HCT116 (cell line): ENCODE results near the gene CERS5. TPM values are rescaled to one million over a fixed set of nuclear protein-coding genes. Genes with fewer than 3 reads are reported as not detected.

Experiments
- ATAC-seq: fragments of 200-7000 bp; cut with Tn5 transposase; 2 replicates; pipeline ENCODE4 v1.9.1; 2020; ENCODE audit warnings: mild to moderate bottlenecking, moderate library complexity
- BruUV-seq: library from RNA; stranded (reverse); fragments of 400-500 nt; replicated peaks from 2 replicates; lab custom pipeline; 2021; lab: Mats Ljungman, UMichigan
- CTCF ChIA-PET: fragments of 300-600 bp; sonication (Branson Sonifier 250); formaldehyde crosslinking; loops from one replicate; lab custom pipeline; 2021; ENCODE audit warnings: antibody characterized with exemption; lab: Charles Lee
- POLR2A ChIA-PET: fragments of 300-600, 350-600 bp; sonication (Branson Sonifier 250); formaldehyde crosslinking; loops from one replicate; lab custom pipeline; 2021; ENCODE audit warnings: antibody characterized with exemption; lab: Charles Lee
- RAD21 ChIA-PET, 2 experiments: fragments of 300-600 bp; sonication (Branson Sonifier 250); formaldehyde crosslinking; loops; one replicate each; lab custom pipeline; 2023; ENCODE audit warnings: low total read pairs in 2 of 2; ENCODE audit not compliant: uncharacterized antibody in 2 of 2, unreplicated experiment in 2 of 2, low non-redundant PET in 1 of 2; lab: Charles Lee
- DNase-seq: peaks from one replicate; pipeline ENCODE4 v3.0.0-alpha.2; 2010; ENCODE audit warnings: low read depth, low spot score
- H2AFZ ChIP-seq: fragments of 200-600 bp; shearing (Covaris generic), sonication (generic); 2 replicates; pipeline ENCODE4 v1.6.1; 2017; ENCODE audit warnings: low read depth, mixed run types, mixed read lengths, antibody characterized with exemption, low read length; ENCODE audit not compliant: poor library complexity, severe bottlenecking
- H3K27ac ChIP-seq: 2 replicates; pipeline ENCODE4 v1.5.1; 2012; ENCODE audit warnings: low read depth, low read length
- H3K27me3 ChIP-seq: fragments of 200-600 bp; sonication (generic); 2 replicates; pipeline ENCODE4 v1.6.1; 2016; ENCODE audit warnings: mixed run types, low read length, mixed read lengths; ENCODE audit not compliant: insufficient read depth
- H3K36me3 ChIP-seq, 2 experiments: fragments of 200-500 bp in 1 of 2; fragments of 200-600 bp in 1 of 2; sonication (Bioruptor generic) in 1 of 2; sonication (generic) in 1 of 2; 2 replicates each; pipeline versions ENCODE4 v1.5.1 to v1.6.1; 2014 to 2016; ENCODE audit warnings: low read length in 2 of 2, inconsistent platforms in 1 of 2, mixed read lengths in 1 of 2, mixed run types in 1 of 2; ENCODE audit not compliant: insufficient read depth in 2 of 2, control insufficient read depth in 1 of 2
- H3K4me1 ChIP-seq, 2 experiments: fragments of 200-600 bp in 1 of 2; sonication (generic) in 1 of 2; 2 replicates each; pipeline versions ENCODE4 v1.5.1 to v1.6.1; 2012 to 2017; ENCODE audit warnings: low read length in 2 of 2, inconsistent platforms in 1 of 2, mild to moderate bottlenecking in 1 of 2, mixed read lengths in 1 of 2, mixed run types in 1 of 2, moderate library complexity in 1 of 2; ENCODE audit not compliant: insufficient read depth in 2 of 2, control insufficient read depth in 1 of 2
- H3K4me2 ChIP-seq: fragments of 200-600 bp; sonication (generic); 2 replicates; pipeline ENCODE4 v1.6.1; 2017; ENCODE audit warnings: mixed run types, low read length, mixed read lengths
- H3K4me3 ChIP-seq, 2 experiments: fragments of 200-600 bp in 1 of 2; sonication (generic) in 1 of 2; replicated peaks in 1 of 2; 2 replicates each; pipeline ENCODE4 v1.5.1; 2011 to 2016; ENCODE audit warnings: low read length in 2 of 2, control low read depth in 1 of 2, low read depth in 1 of 2, mild to moderate bottlenecking in 1 of 2, mixed read lengths in 1 of 2, mixed run types in 1 of 2
- H3K79me2 ChIP-seq: fragments of 200-600 bp; sonication (generic); 2 replicates; pipeline ENCODE4 v1.6.1; 2017; ENCODE audit warnings: mild to moderate bottlenecking, mixed run types, low read length, moderate library complexity, mixed read lengths; ENCODE audit not compliant: insufficient read depth
- H3K9ac ChIP-seq: fragments of 200-600 bp; sonication (generic); 2 replicates; pipeline ENCODE4 v1.6.1; 2016; ENCODE audit warnings: low read length, mixed read lengths
- H3K9me2 ChIP-seq: fragments of 200-600 bp; sonication (generic), shearing (Covaris generic); 2 replicates; pipeline ENCODE4 v1.6.1; 2017; ENCODE audit warnings: mixed run types, mild to moderate bottlenecking, moderate library complexity; ENCODE audit not compliant: insufficient read depth
- H3K9me3 ChIP-seq, 2 experiments: fragments of 200-500 bp in 1 of 2; fragments of 200-600 bp in 1 of 2; sonication (Bioruptor generic) in 1 of 2; sonication (generic) in 1 of 2; 2 replicates each; pipeline ENCODE4 v1.6.1; 2014 to 2017; ENCODE audit warnings: low read length in 2 of 2, mixed read lengths in 2 of 2, inconsistent platforms in 1 of 2, low read depth in 1 of 2, mild to moderate bottlenecking in 1 of 2, mixed run types in 1 of 2, moderate library complexity in 1 of 2; ENCODE audit not compliant: control insufficient read depth in 1 of 2, insufficient read depth in 1 of 2
- H4K20me1 ChIP-seq: fragments of 200-600 bp; sonication (generic), shearing (Covaris generic); 2 replicates; pipeline ENCODE4 v1.6.1; 2017; ENCODE audit warnings: mixed run types, mild to moderate bottlenecking, moderate library complexity; ENCODE audit not compliant: insufficient read depth
- CBX3 ChIP-seq: IDR thresholded peaks from 2 replicates; pipeline ENCODE4 v1.6.1; 2012; ENCODE audit warnings: low read depth
- CEBPB ChIP-seq: IDR thresholded peaks from 2 replicates; pipeline ENCODE4 v1.6.1; 2012; ENCODE audit warnings: low read depth
- ELF1 ChIP-seq: IDR thresholded peaks from 2 replicates; pipeline ENCODE4 v1.6.1; 2012; ENCODE audit warnings: low read depth, borderline replicate concordance
- POLR2A ChIP-seq: IDR thresholded peaks from 2 replicates; pipeline ENCODE4 v1.7.0; 2011; ENCODE audit warnings: borderline replicate concordance; ENCODE audit not compliant: insufficient read depth, insufficient read length; ENCODE audit errors: extremely low read depth
- POLR2AphosphoS5 ChIP-seq: IDR thresholded peaks from 2 replicates; pipeline ENCODE4 v1.6.1; 2011; ENCODE audit warnings: mild to moderate bottlenecking, low read depth, low read length, moderate library complexity
- RAD21 ChIP-seq: IDR thresholded peaks from 2 replicates; pipeline ENCODE4 v1.6.1; 2012; ENCODE audit warnings: low read depth, mild to moderate bottlenecking
- SIN3A ChIP-seq: IDR thresholded peaks from 2 replicates; pipeline ENCODE4 v1.6.1; 2012; ENCODE audit warnings: low read depth
- SP1 ChIP-seq: IDR thresholded peaks from 2 replicates; pipeline ENCODE4 v1.6.1; 2012; ENCODE audit warnings: low read depth
- SRF ChIP-seq: IDR thresholded peaks from 2 replicates; pipeline ENCODE4 v1.6.1; 2012; ENCODE audit warnings: low read depth
- TCF7L2 ChIP-seq: IDR thresholded peaks from 2 replicates; pipeline ENCODE4 v1.7.0; 2011; ENCODE audit warnings: borderline replicate concordance, inconsistent platforms; ENCODE audit not compliant: insufficient read depth, insufficient read length; ENCODE audit errors: extremely low read depth
- YY1 ChIP-seq: IDR thresholded peaks from 2 replicates; pipeline ENCODE4 v1.6.1; 2011; ENCODE audit warnings: low read length, low read depth, moderate library complexity, mild to moderate bottlenecking; ENCODE audit not compliant: insufficient replicate concordance; ENCODE audit errors: extremely low read depth
- ZFX ChIP-seq: fragments of 450-650 bp; IDR thresholded peaks from 2 replicates; pipeline ENCODE4 v1.6.1; 2017
- ZNF274 ChIP-seq: fragments of 200-500 bp; sonication (Bioruptor generic); IDR thresholded peaks from 2 replicates; pipeline ENCODE4 v1.6.1; 2014; ENCODE audit warnings: mild to moderate bottlenecking, low read depth, low read length, inconsistent platforms
- intact Hi-C: fragments of 100-400 bp; cut with micrococcal nuclease; formaldehyde crosslinking; loops from 2 replicates; pipeline ENCODE4 v1.10.0; 2022
- total RNA-seq: library from RNA; stranded (reverse); gene quantifications from one replicate; pipeline ENCODE4 v1.2.1, GENCODE V29; 2021; ENCODE audit not compliant: unreplicated experiment
- TF ChIP-seq, protein P1 (sequence below): IDR thresholded peaks from 2 replicates; pipeline ENCODE4 v1.6.1; 2012; ENCODE audit warnings: low read depth
- TF ChIP-seq, protein P2 (sequence below): IDR thresholded peaks from 2 replicates; pipeline ENCODE4 v1.6.1; 2011; ENCODE audit warnings: mild to moderate bottlenecking, low read length, moderate library complexity; ENCODE audit not compliant: insufficient replicate concordance; ENCODE audit errors: extremely low read depth
- TF ChIP-seq, protein P3 (sequence below), 3 experiments: fragments of 200-600 bp in 1 of 3; sonication (generic) in 1 of 3; IDR thresholded peaks in 2 of 3; conservative IDR thresholded peaks in 1 of 3; 2 replicates each; pipeline ENCODE4 v1.5.1; 2012 to 2017; ENCODE audit warnings: low read depth in 2 of 3, low read length in 2 of 3, antibody characterized with exemption in 1 of 3, borderline replicate concordance in 1 of 3, control low read depth in 1 of 3, mild to moderate bottlenecking in 1 of 3, mixed read lengths in 1 of 3, mixed run types in 1 of 3, moderate library complexity in 1 of 3; ENCODE audit not compliant: insufficient read depth in 1 of 3
- TF ChIP-seq, protein P4 (sequence below): IDR thresholded peaks from 2 replicates; pipeline ENCODE4 v1.6.1; 2012

Gene CERS5
- total RNA-seq, 1 experiment from 2014 or later = 33.4 TPM

DNA sequence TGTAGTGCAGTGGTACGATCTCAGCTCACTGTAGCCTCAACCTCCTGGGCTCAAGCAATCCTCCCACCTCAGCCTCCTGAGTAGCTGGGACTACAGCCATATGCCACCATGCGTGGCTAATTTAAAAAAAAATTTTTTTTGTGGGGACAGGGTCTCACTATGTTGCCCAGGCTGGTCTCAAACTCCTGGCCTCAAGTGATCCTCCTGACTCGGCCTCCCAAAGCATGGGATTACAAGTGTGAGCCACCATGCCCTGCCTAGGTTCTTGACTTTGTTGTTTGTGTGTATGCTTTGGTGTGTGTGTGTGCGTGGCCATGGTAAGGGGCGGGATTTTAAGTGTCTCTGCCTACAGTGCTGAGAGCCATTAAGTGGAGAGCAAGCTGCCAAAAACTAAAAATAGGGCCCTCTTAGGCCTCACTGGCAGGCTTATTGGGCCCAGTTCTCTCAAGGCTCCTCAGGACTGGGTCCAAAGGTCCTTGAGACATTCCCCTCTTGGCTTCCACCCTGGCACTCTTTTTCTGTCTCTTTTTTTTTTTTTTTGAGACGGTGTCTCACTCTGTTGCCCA, 50.0 kb downstream of the CERS5 start:
- ChIA-PET CTCF (no interaction called here), RAD21 (no interaction called here), POLR2A (no interaction called here)
- TF ChIP-seq SIN3A (no peak), POLR2A (no peak), ZFX (no peak), SRF (no peak), YY1 (no peak), ZNF274 (no peak), CEBPB (no peak), TCF7L2 (no peak), POLR2AphosphoS5 (no peak), CBX3 (no peak), SP1 (no peak), ELF1 (no peak), RAD21 (no peak)
- TF ChIP-seq, protein P1, sequence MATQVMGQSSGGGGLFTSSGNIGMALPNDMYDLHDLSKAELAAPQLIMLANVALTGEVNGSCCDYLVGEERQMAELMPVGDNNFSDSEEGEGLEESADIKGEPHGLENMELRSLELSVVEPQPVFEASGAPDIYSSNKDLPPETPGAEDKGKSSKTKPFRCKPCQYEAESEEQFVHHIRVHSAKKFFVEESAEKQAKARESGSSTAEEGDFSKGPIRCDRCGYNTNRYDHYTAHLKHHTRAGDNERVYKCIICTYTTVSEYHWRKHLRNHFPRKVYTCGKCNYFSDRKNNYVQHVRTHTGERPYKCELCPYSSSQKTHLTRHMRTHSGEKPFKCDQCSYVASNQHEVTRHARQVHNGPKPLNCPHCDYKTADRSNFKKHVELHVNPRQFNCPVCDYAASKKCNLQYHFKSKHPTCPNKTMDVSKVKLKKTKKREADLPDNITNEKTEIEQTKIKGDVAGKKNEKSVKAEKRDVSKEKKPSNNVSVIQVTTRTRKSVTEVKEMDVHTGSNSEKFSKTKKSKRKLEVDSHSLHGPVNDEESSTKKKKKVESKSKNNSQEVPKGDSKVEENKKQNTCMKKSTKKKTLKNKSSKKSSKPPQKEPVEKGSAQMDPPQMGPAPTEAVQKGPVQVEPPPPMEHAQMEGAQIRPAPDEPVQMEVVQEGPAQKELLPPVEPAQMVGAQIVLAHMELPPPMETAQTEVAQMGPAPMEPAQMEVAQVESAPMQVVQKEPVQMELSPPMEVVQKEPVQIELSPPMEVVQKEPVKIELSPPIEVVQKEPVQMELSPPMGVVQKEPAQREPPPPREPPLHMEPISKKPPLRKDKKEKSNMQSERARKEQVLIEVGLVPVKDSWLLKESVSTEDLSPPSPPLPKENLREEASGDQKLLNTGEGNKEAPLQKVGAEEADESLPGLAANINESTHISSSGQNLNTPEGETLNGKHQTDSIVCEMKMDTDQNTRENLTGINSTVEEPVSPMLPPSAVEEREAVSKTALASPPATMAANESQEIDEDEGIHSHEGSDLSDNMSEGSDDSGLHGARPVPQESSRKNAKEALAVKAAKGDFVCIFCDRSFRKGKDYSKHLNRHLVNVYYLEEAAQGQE = no peak
- TF ChIP-seq, protein P2, sequence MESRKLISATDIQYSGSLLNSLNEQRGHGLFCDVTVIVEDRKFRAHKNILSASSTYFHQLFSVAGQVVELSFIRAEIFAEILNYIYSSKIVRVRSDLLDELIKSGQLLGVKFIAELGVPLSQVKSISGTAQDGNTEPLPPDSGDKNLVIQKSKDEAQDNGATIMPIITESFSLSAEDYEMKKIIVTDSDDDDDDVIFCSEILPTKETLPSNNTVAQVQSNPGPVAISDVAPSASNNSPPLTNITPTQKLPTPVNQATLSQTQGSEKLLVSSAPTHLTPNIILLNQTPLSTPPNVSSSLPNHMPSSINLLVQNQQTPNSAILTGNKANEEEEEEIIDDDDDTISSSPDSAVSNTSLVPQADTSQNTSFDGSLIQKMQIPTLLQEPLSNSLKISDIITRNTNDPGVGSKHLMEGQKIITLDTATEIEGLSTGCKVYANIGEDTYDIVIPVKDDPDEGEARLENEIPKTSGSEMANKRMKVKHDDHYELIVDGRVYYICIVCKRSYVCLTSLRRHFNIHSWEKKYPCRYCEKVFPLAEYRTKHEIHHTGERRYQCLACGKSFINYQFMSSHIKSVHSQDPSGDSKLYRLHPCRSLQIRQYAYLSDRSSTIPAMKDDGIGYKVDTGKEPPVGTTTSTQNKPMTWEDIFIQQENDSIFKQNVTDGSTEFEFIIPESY = no peak
- TF ChIP-seq, protein P3, sequence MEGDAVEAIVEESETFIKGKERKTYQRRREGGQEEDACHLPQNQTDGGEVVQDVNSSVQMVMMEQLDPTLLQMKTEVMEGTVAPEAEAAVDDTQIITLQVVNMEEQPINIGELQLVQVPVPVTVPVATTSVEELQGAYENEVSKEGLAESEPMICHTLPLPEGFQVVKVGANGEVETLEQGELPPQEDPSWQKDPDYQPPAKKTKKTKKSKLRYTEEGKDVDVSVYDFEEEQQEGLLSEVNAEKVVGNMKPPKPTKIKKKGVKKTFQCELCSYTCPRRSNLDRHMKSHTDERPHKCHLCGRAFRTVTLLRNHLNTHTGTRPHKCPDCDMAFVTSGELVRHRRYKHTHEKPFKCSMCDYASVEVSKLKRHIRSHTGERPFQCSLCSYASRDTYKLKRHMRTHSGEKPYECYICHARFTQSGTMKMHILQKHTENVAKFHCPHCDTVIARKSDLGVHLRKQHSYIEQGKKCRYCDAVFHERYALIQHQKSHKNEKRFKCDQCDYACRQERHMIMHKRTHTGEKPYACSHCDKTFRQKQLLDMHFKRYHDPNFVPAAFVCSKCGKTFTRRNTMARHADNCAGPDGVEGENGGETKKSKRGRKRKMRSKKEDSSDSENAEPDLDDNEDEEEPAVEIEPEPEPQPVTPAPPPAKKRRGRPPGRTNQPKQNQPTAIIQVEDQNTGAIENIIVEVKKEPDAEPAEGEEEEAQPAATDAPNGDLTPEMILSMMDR (IDR thresholded peaks at IDR 0.05 in 2 of 3, conservative IDR thresholded peaks at IDR 0.05 in 1 of 3; ENCODE audit: borderline replicate concordance in 1 of 3, insufficient read depth in 1 of 3, low read depth in 2 of 3, low read length in 2 of 3) = no peak
- TF ChIP-seq, protein P4, sequence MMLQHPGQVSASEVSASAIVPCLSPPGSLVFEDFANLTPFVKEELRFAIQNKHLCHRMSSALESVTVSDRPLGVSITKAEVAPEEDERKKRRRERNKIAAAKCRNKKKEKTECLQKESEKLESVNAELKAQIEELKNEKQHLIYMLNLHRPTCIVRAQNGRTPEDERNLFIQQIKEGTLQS = no peak
- H3K4me1 ChIP-seq = peaks cover 4 to 5% of the 10 kb centered on the region in 2 experiments; a peak in 3 of 4 replicates
- H3K9me2 ChIP-seq = no peaks in the 10 kb centered on the region
- H3K27ac ChIP-seq = no peak overlapping the region
- H3K9me3 ChIP-seq = no peaks in the 10 kb centered on the region
- DNase-seq = no peak
- no peak overlapping the region for H3K4me3 ChIP-seq
- H3K9ac ChIP-seq = no peak overlapping the region
- H3K27me3 ChIP-seq = no peaks in the 10 kb centered on the region
- intact Hi-C loops = no loop called here
- H3K4me2 ChIP-seq = no peak overlapping the region
- BruUV-seq = no TSS peak
- peaks cover 59% of the 10 kb centered on the region for H3K79me2 ChIP-seq
- H4K20me1 ChIP-seq = no peaks in the 10 kb centered on the region
- no peak overlapping the region for H2AFZ ChIP-seq
- peaks cover 0 to 10% of the 10 kb centered on the region in 2 experiments; a peak in 2 of 4 replicates for H3K36me3 ChIP-seq
- ATAC-seq = no peak
